ENCODE results near the gene HLA-DMA. TPM values are rescaled to one million over a fixed set of nuclear protein-coding genes. Genes with fewer than 3 reads are reported as not detected.

The HLA-DMA gene
- total RNA-seq, 4 donors from 2014 or later, result 4.7 to 36.4 (median 12.6) TPM

- H3K27me3 ChIP-seq, result no peaks in the 10 kb centered on the region
- intact Hi-C loops (cut with DNase I), result loop anchor here (5.0 kb wide), 2 partner anchors 42 to 102 kb away; partner anchors contain the start of gene HLA-DMB
- H3K4me3 ChIP-seq, result no peak overlapping the region
- no peak for DNase-seq
- 26 to 42% methylated on average over 3 of the region's 3 CpGs for WGBS, 2 donors
- H3K9me3 ChIP-seq, result no peaks in the 10 kb centered on the region
- peak overlapping the region in 3 of 4 donors; percentile 6 to 32 (median 14) for H3K27ac ChIP-seq
- peaks cover 21 to 33% (median 32%) of the 10 kb centered on the region in 3 donors for H3K36me3 ChIP-seq
- peaks cover 0 to 52% (median 5%) of the 10 kb centered on the region in 3 donors for H3K4me1 ChIP-seq
- TF ChIP-seq CTCF (IDR thresholded peaks at IDR 0.05), result no peak
- TF ChIP-seq POLR2A (IDR thresholded peaks at IDR 0.05), result no peak
Observed at GRCh38 chr6:32983964-32984621, 31.2 kb upstream of the HLA-DMA start.

- TF ChIP-seq CTCF (IDR thresholded peaks at IDR 0.05) (no peak), POLR2A (IDR thresholded peaks at IDR 0.05) (no peak)
- DNase-seq, result no peak
- Histone ChIP-seq H3K4me3 (no peak overlapping the region), H3K27ac (peak overlapping the region in 3 of 4 donors; percentile 14 to 53 (median 40)), H3K9me3 (no peaks in the 10 kb centered on the region), H3K27me3 (no peaks in the 10 kb centered on the region), H3K36me3 (peaks cover 26 to 39% (median 37%) of the 10 kb centered on the region in 3 donors), H3K4me1 (peaks cover 0 to 58% (median 7%) of the 10 kb centered on the region in 3 donors)
- intact Hi-C loops (cut with DNase I), result loop anchor here (5.0 kb wide), 2 partner anchors 41 to 101 kb away; partner anchors contain the start of gene HLA-DMB
- WGBS, 2 donors, result no CpG with 5 or more reads among the region's 1 CpG
Observed at GRCh38 chr6:32983493-32983848, 30.6 kb upstream of the HLA-DMA start.

- Histone ChIP-seq H3K4me3 (no peak overlapping the region), H3K9me3 (no peaks in the 10 kb centered on the region), H3K4me1 (peaks cover 0 to 64% (median 12%) of the 10 kb centered on the region in 3 donors), H3K27ac (peak overlapping the region in 3 of 4 donors; percentile 40 to 53 (median 40)), H3K27me3 (no peaks in the 10 kb centered on the region), H3K36me3 (peaks cover 32 to 45% (median 43%) of the 10 kb centered on the region in 3 donors)
- WGBS, 2 donors, result 37 to 49% methylated on average over 6 of the region's 6 CpGs
- DNase-seq, result no peak
- TF ChIP-seq CTCF (IDR thresholded peaks at IDR 0.05), result no peak
- TF ChIP-seq POLR2A (IDR thresholded peaks at IDR 0.05), result no peak
- intact Hi-C loops (cut with DNase I), result loop anchor here (5.0 kb wide), 2 partner anchors 41 to 101 kb away; partner anchors contain the start of gene HLA-DMB
Observed at GRCh38 chr6:32982702-32983492, 30.0 kb upstream of the HLA-DMA start.

GRCh38 chr6:32982084-32982701, 29.3 kb upstream of the HLA-DMA start:
- H3K4me1 ChIP-seq, result peaks cover under 1 to 71% (median 14%) of the 10 kb centered on the region in 3 donors
- H3K36me3 ChIP-seq, result peaks cover 39 to 52% (median 50%) of the 10 kb centered on the region in 3 donors
- peak overlapping the region in 3 of 4 donors; percentile 30 to 53 (median 40) for H3K27ac ChIP-seq
- H3K27me3 ChIP-seq, result no peaks in the 10 kb centered on the region
- H3K9me3 ChIP-seq, result no peaks in the 10 kb centered on the region
- DNase-seq, result no peak
- 38 to 53% methylated on average over 8 of the region's 8 CpGs for WGBS, 2 donors
- H3K4me3 ChIP-seq, result no peak overlapping the region
- peak in 1 of 4 donors; percentile 16 for TF ChIP-seq POLR2A (IDR thresholded peaks at IDR 0.05)
- no peak for TF ChIP-seq CTCF (IDR thresholded peaks at IDR 0.05)
- intact Hi-C loops (cut with DNase I), result loop anchor here (5.0 kb wide), 2 partner anchors 40 to 100 kb away; partner anchors contain the start of gene HLA-DMB
